Stimulated activated naive B cell treated with anti-CD40 and anti-IgM and Interleukin-4, amounts not matched to agents 10 μg/mL and 1 μg/mL and 100 μg/mL, for 72 hours (primary cell): ENCODE data around the gene PREX1.

ENCODE experiments used
- ATAC-seq, 2 donors: fragments of 150-1000 bp; cut with Tn5 transposase; replicated peaks; 2 replicates each; pipeline ENCODE4 v1.10.0; 2021; ENCODE audit warnings: moderate library complexity in 1 of 2
- DNase-seq: peaks from one replicate; pipeline ENCODE4 v3.0.0; 2021
- H3K27ac Mint-ChIP-seq: one replicate; pipeline ENCODE4 v1.8.0; 2022; ENCODE audit warnings: mild to moderate bottlenecking, mixed read lengths
- H3K27me3 Mint-ChIP-seq, 2 donors: one replicate each; pipeline ENCODE4 v1.8.0; 2022; ENCODE audit warnings: mixed read lengths in 2 of 2
- H3K36me3 Mint-ChIP-seq, 2 donors: one replicate each; pipeline ENCODE4 v1.8.0; 2022; ENCODE audit warnings: mixed read lengths in 2 of 2, mild to moderate bottlenecking in 1 of 2
- H3K4me1 Mint-ChIP-seq, 2 donors: one replicate each; pipeline ENCODE4 v1.8.0; 2022; ENCODE audit warnings: mixed read lengths in 2 of 2, mild to moderate bottlenecking in 1 of 2
- H3K4me3 Mint-ChIP-seq, 2 donors: one replicate each; pipeline ENCODE4 v1.8.0; 2022; ENCODE audit warnings: mild to moderate bottlenecking in 2 of 2, mixed read lengths in 2 of 2, moderate library complexity in 1 of 2
- H3K9me3 Mint-ChIP-seq, 2 donors: one replicate each; pipeline ENCODE4 v1.8.0; 2022; ENCODE audit warnings: mixed read lengths in 2 of 2, mild to moderate bottlenecking in 1 of 2

PREX1 gene

DNA sequence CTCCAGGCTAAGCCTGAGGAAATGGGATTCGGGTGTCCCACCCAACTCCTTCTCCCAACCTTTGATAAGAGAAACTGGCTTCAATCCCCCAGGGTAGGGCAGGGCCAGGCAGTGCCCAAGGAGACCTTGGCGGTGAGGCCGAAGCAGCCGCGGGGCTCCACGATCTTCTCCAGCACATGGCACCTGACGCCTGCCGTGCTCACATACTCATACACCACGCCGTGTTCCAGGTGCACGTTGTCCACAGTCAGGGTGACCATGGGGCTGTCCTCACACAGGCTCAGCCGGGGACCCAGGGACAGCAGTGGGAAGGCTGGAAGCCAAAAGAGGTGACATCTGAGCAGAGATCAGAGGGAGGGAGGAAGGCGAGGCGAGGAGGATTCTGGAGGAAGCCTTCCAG, 176.5 kb downstream of the PREX1 start:
- no peak for DNase-seq
- Mint-ChIP-seq H3K4me1 (no peaks in the 10 kb centered on the region), H3K27me3 (no peaks in the 10 kb centered on the region), H3K27ac (peak overlapping the region; percentile 75), H3K9me3 (no peaks in the 10 kb centered on the region), H3K4me3 (no peak overlapping the region), H3K36me3 (peaks cover 60 to 61% of the 10 kb centered on the region in 2 donors)
- ATAC-seq, result no peak

GRCh38 chr20:48649868-48650267, 177.9 kb downstream of the PREX1 start:
- DNase-seq (no peak), ATAC-seq (no peak)
- Mint-ChIP-seq H3K36me3 (peaks cover 56 to 58% of the 10 kb centered on the region in 2 donors), H3K9me3 (no peaks in the 10 kb centered on the region), H3K4me3 (no peak overlapping the region), H3K27ac (no peak overlapping the region), H3K27me3 (no peaks in the 10 kb centered on the region), H3K4me1 (no peaks in the 10 kb centered on the region)

- ATAC-seq (no peak), DNase-seq (no peak)
- H3K9me3 Mint-ChIP-seq, result no peaks in the 10 kb centered on the region
- H3K27ac Mint-ChIP-seq, result no peak overlapping the region
- no peaks in the 10 kb centered on the region for H3K4me1 Mint-ChIP-seq
- H3K4me3 Mint-ChIP-seq, result no peak overlapping the region
- no peaks in the 10 kb centered on the region for H3K27me3 Mint-ChIP-seq
- H3K36me3 Mint-ChIP-seq, result peaks cover 62 to 65% of the 10 kb centered on the region in 2 donors
Observed at GRCh38 chr20:48649104-48649626, 178.6 kb downstream of the PREX1 start.

GRCh38 chr20:48648482-48649051, 179.2 kb downstream of the PREX1 start:
- Mint-ChIP-seq H3K36me3 (peaks cover 66 to 68% of the 10 kb centered on the region in 2 donors), H3K4me1 (no peaks in the 10 kb centered on the region), H3K4me3 (no peak overlapping the region), H3K27me3 (no peaks in the 10 kb centered on the region), H3K9me3 (no peaks in the 10 kb centered on the region), H3K27ac (no peak overlapping the region)
- ATAC-seq (no peak), DNase-seq (no peak)

DNA sequence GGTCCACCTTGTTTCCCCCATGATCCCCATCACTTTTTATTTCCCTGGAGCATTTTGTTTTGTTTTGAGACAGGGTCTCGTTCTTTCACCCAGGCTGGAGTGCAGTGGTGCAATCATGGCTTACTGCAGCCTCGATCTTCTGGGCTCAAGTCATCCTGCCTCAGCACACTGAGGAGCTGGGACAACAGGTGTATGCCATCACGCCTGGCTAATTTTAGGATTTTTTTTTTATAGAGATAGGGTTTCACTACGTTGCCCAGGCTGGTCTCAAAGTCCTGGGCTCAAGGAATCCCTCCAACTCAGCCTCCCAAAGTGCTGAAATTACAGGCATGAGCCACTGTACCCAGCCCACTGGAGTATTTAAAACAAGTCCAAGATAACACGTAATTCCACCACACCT, 179.9 kb downstream of the PREX1 start:
- DNase-seq, result no peak
- ATAC-seq, result no peak
- Mint-ChIP-seq H3K36me3 (peaks cover 63 to 68% of the 10 kb centered on the region in 2 donors), H3K27ac (peak overlapping the region; percentile 59), H3K9me3 (no peaks in the 10 kb centered on the region), H3K4me1 (no peaks in the 10 kb centered on the region), H3K4me3 (no peak overlapping the region), H3K27me3 (no peaks in the 10 kb centered on the region)

- DNase-seq (no peak), ATAC-seq (no peak)
- Mint-ChIP-seq H3K27me3 (no peaks in the 10 kb centered on the region), H3K4me1 (no peaks in the 10 kb centered on the region), H3K27ac (peak overlapping the region; percentile 60), H3K9me3 (no peaks in the 10 kb centered on the region), H3K36me3 (peaks cover 53 to 61% of the 10 kb centered on the region in 2 donors), H3K4me3 (no peak overlapping the region)
Observed at GRCh38 chr20:48645666-48646065, 182.1 kb downstream of the PREX1 start.

GRCh38 chr20:48644286-48644828, 183.4 kb downstream of the PREX1 start:
- Mint-ChIP-seq H3K9me3 (no peaks in the 10 kb centered on the region), H3K27me3 (no peaks in the 10 kb centered on the region), H3K36me3 (peaks cover 54 to 63% of the 10 kb centered on the region in 2 donors)

DNA sequence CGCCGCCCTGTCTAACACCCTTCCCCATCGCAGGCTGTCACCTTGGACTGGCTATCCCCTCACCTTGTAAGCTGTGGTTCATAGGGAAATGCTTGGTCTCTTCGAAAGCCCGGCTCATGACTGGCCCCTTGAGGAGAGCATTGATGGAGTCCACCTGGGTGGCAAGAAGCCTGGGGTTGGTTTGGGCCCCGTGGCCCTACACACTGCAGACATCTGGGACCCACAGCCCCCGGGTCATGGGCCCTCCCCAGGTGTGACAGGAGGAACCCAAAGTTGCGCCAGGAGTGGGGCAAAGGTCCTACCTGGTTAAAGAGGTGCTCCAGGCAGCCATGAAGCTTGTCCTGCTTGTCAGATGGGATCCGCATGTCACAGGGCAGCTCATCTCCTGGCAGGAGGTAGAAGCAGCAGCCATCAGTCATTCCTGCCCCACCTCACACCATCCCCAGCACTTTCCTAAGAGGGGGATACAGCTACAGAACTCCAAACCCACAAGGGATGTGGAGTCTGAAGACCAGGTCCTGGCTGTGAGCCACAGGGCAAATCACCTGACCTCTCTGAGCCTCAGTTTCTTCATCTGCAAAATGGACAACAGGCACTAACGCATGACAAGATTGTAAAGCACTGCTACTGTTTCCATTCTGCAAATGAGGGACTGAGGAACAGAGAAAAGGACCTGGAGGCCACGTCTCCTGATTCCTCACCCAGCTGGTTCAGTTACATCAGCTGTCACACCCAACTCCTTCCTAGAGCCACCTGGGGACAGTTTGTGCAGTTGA, 185.5 kb downstream of the PREX1 start:
- Mint-ChIP-seq H3K36me3 (peaks cover 49 to 51% of the 10 kb centered on the region in 2 donors), H3K4me3 (no peak overlapping the region), H3K27me3 (no peaks in the 10 kb centered on the region), H3K27ac (no peak overlapping the region), H3K9me3 (no peaks in the 10 kb centered on the region), H3K4me1 (peaks cover 0 to 3% of the 10 kb centered on the region in 2 donors)
- ATAC-seq (no peak), DNase-seq (no peak)

More at GRCh38 chr20:48644286-48644828, 183.4 kb downstream of the PREX1 start:
- no peak overlapping the region for H3K4me3 Mint-ChIP-seq
- DNase-seq, result no peak
- no peak overlapping the region for H3K27ac Mint-ChIP-seq
- no peak for ATAC-seq
- no peaks in the 10 kb centered on the region for H3K4me1 Mint-ChIP-seq

- Mint-ChIP-seq H3K9me3 (no peaks in the 10 kb centered on the region), H3K4me1 (peaks cover 0 to 3% of the 10 kb centered on the region in 2 donors), H3K27me3 (no peaks in the 10 kb centered on the region), H3K36me3 (peaks cover 39 to 52% of the 10 kb centered on the region in 2 donors), H3K4me3 (no peak overlapping the region), H3K27ac (peak overlapping the region; percentile 11)
- no peak for ATAC-seq
- DNase-seq, result no peak
Observed at GRCh38 chr20:48640871-48641270, 186.9 kb downstream of the PREX1 start.

DNA sequence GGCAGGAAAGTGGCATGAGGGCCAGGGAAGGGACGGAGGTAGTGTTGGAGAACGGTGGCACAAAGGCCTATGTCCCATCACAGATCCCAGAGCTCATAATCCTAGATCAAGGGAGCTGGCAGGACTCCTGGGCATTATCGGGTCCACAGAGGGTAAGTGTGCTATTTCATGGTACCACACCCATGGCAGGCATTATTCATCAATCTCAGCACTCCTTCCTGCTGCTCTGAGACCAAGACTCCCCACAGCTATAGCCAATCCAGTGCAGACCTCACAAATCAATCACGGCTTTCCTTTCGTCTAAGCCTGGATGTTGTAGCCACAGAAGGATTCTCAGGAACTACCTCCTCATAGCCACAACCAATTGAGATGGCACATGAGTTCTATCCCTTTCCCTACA, 187.9 kb downstream of the PREX1 start:
- no peaks in the 10 kb centered on the region for H3K27me3 Mint-ChIP-seq
- peaks cover 7 to 9% of the 10 kb centered on the region in 2 donors for H3K4me1 Mint-ChIP-seq
- DNase-seq (no peak), ATAC-seq (no peak)
- no peak overlapping the region for H3K4me3 Mint-ChIP-seq
- H3K36me3 Mint-ChIP-seq, result peaks cover 42 to 54% of the 10 kb centered on the region in 2 donors
- H3K27ac Mint-ChIP-seq, result peak overlapping the region; percentile 74
- no peaks in the 10 kb centered on the region for H3K9me3 Mint-ChIP-seq

- no peak overlapping the region for H3K4me3 Mint-ChIP-seq
- peaks cover 39 to 55% of the 10 kb centered on the region in 2 donors for H3K36me3 Mint-ChIP-seq
- H3K27me3 Mint-ChIP-seq, result no peaks in the 10 kb centered on the region
- peak in 1 of 2 donors; percentile 33 for ATAC-seq
- peaks cover 7 to 9% of the 10 kb centered on the region in 2 donors for H3K4me1 Mint-ChIP-seq
- DNase-seq, result no peak
- H3K27ac Mint-ChIP-seq, result peak overlapping the region; percentile 70
- no peaks in the 10 kb centered on the region for H3K9me3 Mint-ChIP-seq
Observed at GRCh38 chr20:48638546-48638945, 189.3 kb downstream of the PREX1 start.

- no peak overlapping the region for H3K27ac Mint-ChIP-seq
- H3K9me3 Mint-ChIP-seq, result no peaks in the 10 kb centered on the region
- peaks cover 45 to 60% of the 10 kb centered on the region in 2 donors for H3K36me3 Mint-ChIP-seq
- ATAC-seq, result no peak
- peaks cover 7 to 9% of the 10 kb centered on the region in 2 donors for H3K4me1 Mint-ChIP-seq
- H3K27me3 Mint-ChIP-seq, result no peaks in the 10 kb centered on the region
- no peak overlapping the region for H3K4me3 Mint-ChIP-seq
- no peak for DNase-seq
Observed at GRCh38 chr20:48637461-48637860, 190.3 kb downstream of the PREX1 start.

DNA sequence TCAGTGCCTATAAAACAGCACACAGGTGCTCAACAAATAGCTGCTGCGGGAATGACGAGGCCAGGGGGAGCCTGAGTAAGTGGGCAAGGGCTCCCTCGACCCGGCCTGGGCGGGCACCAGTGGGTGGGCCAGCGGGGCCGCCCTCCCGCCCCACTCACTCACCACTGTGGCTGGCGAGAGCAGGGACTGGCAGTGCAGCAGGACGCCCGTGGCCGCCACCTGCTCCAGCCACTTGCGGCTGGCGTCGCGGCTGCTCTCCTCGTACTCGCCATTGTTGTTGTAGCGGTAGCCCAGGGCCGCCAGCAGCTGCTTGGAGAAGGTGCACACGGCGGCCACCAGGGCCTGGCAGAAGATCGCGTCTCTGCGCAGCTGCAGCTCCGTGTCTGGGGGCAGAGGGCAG, 191.5 kb downstream of the PREX1 start:
- Mint-ChIP-seq H3K4me1 (peaks cover 7 to 9% of the 10 kb centered on the region in 2 donors), H3K27ac (peak overlapping the region; percentile 68), H3K4me3 (no peak overlapping the region), H3K36me3 (peaks cover 41 to 59% of the 10 kb centered on the region in 2 donors), H3K27me3 (no peaks in the 10 kb centered on the region), H3K9me3 (no peaks in the 10 kb centered on the region)
- no peak for DNase-seq
- no peak for ATAC-seq

DNA sequence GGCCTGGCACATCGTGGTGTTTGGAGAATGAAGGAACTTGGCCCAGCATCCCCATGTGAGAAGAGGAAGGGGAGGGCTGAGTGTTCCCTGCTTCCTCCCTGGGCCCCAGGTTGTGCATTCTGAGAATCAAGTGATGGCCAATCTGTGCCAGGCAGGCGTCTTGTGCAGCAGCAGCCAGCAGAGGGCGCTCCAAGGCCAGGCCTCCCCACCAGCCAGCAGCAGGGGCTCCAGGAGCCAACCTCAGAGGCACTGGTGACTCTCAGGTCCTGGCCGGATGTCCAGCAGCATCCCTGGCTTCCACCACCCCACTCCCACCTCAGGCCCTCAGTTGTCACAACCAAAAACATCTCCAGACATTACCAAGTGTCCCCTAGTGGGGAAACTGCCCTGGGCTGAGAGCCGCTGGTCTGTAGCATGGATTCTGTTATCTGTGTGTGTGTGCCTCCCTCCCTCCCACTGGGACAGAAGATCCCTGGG, 192.0 kb downstream of the PREX1 start:
- Mint-ChIP-seq H3K4me3 (no peak overlapping the region), H3K9me3 (no peaks in the 10 kb centered on the region), H3K27ac (peak overlapping the region; percentile 68), H3K4me1 (peaks cover 7 to 9% of the 10 kb centered on the region in 2 donors), H3K36me3 (peaks cover 39 to 62% of the 10 kb centered on the region in 2 donors), H3K27me3 (no peaks in the 10 kb centered on the region)
- ATAC-seq, result peak; percentile 88 to 91
- DNase-seq, result peak; percentile 44
